Right lung (tissue), 5 donors: Measurements from ENCODE around the gene FUBP3. TPM values are rescaled to one million over a fixed set of nuclear protein-coding genes. Genes with fewer than 3 reads are reported as not detected.

Source experiments
- DNase-seq, 2 donors: peaks; one replicate each; pipeline ENCODE4 v3.0.0-alpha.2; 2013
- polyA plus RNA-seq, 5 donors: library from polyadenylated mRNA; unstranded; fragments of 120-200 nt; gene quantifications; one replicate each; pipeline versions ENCODE4 v1.2.1 to v1.2.3, GENCODE V29; 2013; ENCODE audit warnings: inconsistent platforms in 1 of 5, low replicate concordance in 1 of 5; ENCODE audit not compliant: insufficient read length in 5 of 5, insufficient read depth in 1 of 5

FUBP3 gene
- polyA plus RNA-seq, 5 donors, result 53.7 to 62.0 (median 60.3) TPM

GRCh38 chr9:130604295-130604694, 24.9 kb downstream of the FUBP3 start:
- no peak for DNase-seq

- no peak for DNase-seq
These were observed 27.7 kb downstream of the FUBP3 start for GRCh38 chr9:130606887-130607600.

GRCh38 chr9:130607640-130608420, 28.5 kb downstream of the FUBP3 start:
- DNase-seq, result no peak

- no peak for DNase-seq
These were observed 29.3 kb downstream of the FUBP3 start for GRCh38 chr9:130608554-130609134.

GRCh38 chr9:130609163-130609562, 29.8 kb downstream of the FUBP3 start:
- no peak for DNase-seq

- DNase-seq, result no peak
These were observed 31.7 kb downstream of the FUBP3 start for GRCh38 chr9:130610862-130611707.

GRCh38 chr9:130616451-130616850, 37.1 kb downstream of the FUBP3 start:
- no peak for DNase-seq

- DNase-seq, result no peak
These were observed 44.1 kb downstream of the FUBP3 start for GRCh38 chr9:130623466-130623865.

- DNase-seq, result no peak
These were observed 44.8 kb downstream of the FUBP3 start for GRCh38 chr9:130624154-130624553.

- no peak for DNase-seq
These were observed 47.0 kb downstream of the FUBP3 start for GRCh38 chr9:130626249-130626996.

- no peak for DNase-seq
These were observed 47.7 kb downstream of the FUBP3 start for GRCh38 chr9:130627051-130627450.

- DNase-seq, result no peak
These were observed 48.8 kb downstream of the FUBP3 start for GRCh38 chr9:130627896-130628792.

- DNase-seq, result no peak
These were observed 50.2 kb downstream of the FUBP3 start for GRCh38 chr9:130629443-130630070.

GRCh38 chr9:130630071-130630450, 50.7 kb downstream of the FUBP3 start:
- no peak for DNase-seq

GRCh38 chr9:130630506-130631330, 51.3 kb downstream of the FUBP3 start:
- no peak for DNase-seq

GRCh38 chr9:130631331-130632080, 52.1 kb downstream of the FUBP3 start:
- DNase-seq, result no peak

GRCh38 chr9:130632081-130632710, 52.8 kb downstream of the FUBP3 start:
- no peak for DNase-seq
